Lower leg skin (tissue), 4 donors: ENCODE measurements around the gene TFDP1. TPM values are rescaled to one million over a fixed set of nuclear protein-coding genes. Genes with fewer than 3 reads are reported as not detected.

Experiments used
- DNase-seq, 2 donors: peaks; one replicate each; pipeline ENCODE4 v3.0.0-alpha.2; 2019; ENCODE audit warnings: low spot score in 2 of 2
- H3K4me3 ChIP-seq: fragments of 200-600 bp; sonication (generic); 2 replicates; pipeline ENCODE4 v1.5.1; 2017; ENCODE audit warnings: mild to moderate bottlenecking, low read depth; ENCODE audit not compliant: poor library complexity, severe bottlenecking
- CTCF ChIP-seq, 3 donors: fragments of 450-650 bp; IDR thresholded peaks; one replicate each; pipeline ENCODE4 v1.5.1; 2016; ENCODE audit warnings: antibody characterized with exemption in 3 of 3, mild to moderate bottlenecking in 3 of 3, moderate library complexity in 2 of 3
- POLR2A ChIP-seq, 2 donors: fragments of 450-650 bp; IDR thresholded peaks; one replicate each; pipeline ENCODE4 v1.6.1; 2016 to 2017; ENCODE audit warnings: antibody characterized with exemption in 2 of 2, mild to moderate bottlenecking in 1 of 2, moderate library complexity in 1 of 2
- WGBS, 2 donors: methylation state at CpG; one replicate each; pipeline ENCODE4 v1.1.5; 2018; 5-methylcytosine and 5-hydroxymethylcytosine counted together
- intact Hi-C: fragments of 100-400 bp; cut with DNase I; formaldehyde crosslinking; loops from one replicate; pipeline ENCODE4 v1.15.0; 2023; ENCODE audit warnings: low total_unique reads
- total RNA-seq, 4 donors: library from RNA; depleted of rRNA; stranded (reverse); fragments of >200 nt; gene quantifications; one replicate each; pipeline ENCODE4 v1.1.0, GENCODE V29; 2016

The TFDP1 gene
- total RNA-seq, 4 donors from 2014 or later, result 35.9 to 48.8 (median 41.9) TPM

GRCh38 chr13:113653264-113654174 lies 69.0 kb downstream of the TFDP1 start:
- peak in 1 of 2 donors; percentile 82 for DNase-seq

GRCh38 chr13:113654175-113654560 lies 69.6 kb downstream of the TFDP1 start:
- no peak for TF ChIP-seq POLR2A (IDR thresholded peaks at IDR 0.05)
- no peak for TF ChIP-seq CTCF (IDR thresholded peaks at IDR 0.05)
- WGBS, 2 donors, result 59 to 65% methylated on average over 9 of the region's 9 CpGs
- H3K4me3 ChIP-seq, result no peak overlapping the region
- intact Hi-C loops, result no loop called here
- DNase-seq, result peak in 1 of 2 donors; percentile 71

More at GRCh38 chr13:113653264-113654174, 69.0 kb downstream of the TFDP1 start:
- WGBS, 2 donors, result 60 to 62% methylated on average over 24 of the region's 24 CpGs
- intact Hi-C loops, result no loop called here
- H3K4me3 ChIP-seq, result no peak overlapping the region
- no peak for TF ChIP-seq CTCF (IDR thresholded peaks at IDR 0.05)
- TF ChIP-seq POLR2A (IDR thresholded peaks at IDR 0.05), result no peak

GRCh38 chr13:113654591-113655345 lies 70.2 kb downstream of the TFDP1 start:
- TF ChIP-seq POLR2A (IDR thresholded peaks at IDR 0.05) (no peak), CTCF (IDR thresholded peaks at IDR 0.05) (no peak)
- DNase-seq, result peak in 1 of 2 donors; percentile 82
- intact Hi-C loops, result no loop called here
- no peak overlapping the region for H3K4me3 ChIP-seq
- 89 to 93% methylated on average over 33 to 39 of the region's 39 CpGs for WGBS, 2 donors

- DNase-seq, result peak in 1 of 2 donors; percentile 71
- intact Hi-C loops, result no loop called here
- whole genome bisulfite sequencing, 2 donors, result 87 to 88% methylated on average over 15 of the region's 15 CpGs
- TF ChIP-seq CTCF (IDR thresholded peaks at IDR 0.05), result no peak
- no peak for TF ChIP-seq POLR2A (IDR thresholded peaks at IDR 0.05)
- no peak overlapping the region for H3K4me3 ChIP-seq
Measured at GRCh38 chr13:113655346-113656002, 70.9 kb downstream of the TFDP1 start.

GRCh38 chr13:113656003-113656588 lies 71.5 kb downstream of the TFDP1 start:
- no peak overlapping the region for H3K4me3 ChIP-seq
- TF ChIP-seq CTCF (IDR thresholded peaks at IDR 0.05) (no peak), POLR2A (IDR thresholded peaks at IDR 0.05) (no peak)
- peak in 1 of 2 donors; percentile 80 for DNase-seq
- WGBS, 2 donors, result 86 to 88% methylated on average over 22 to 23 of the region's 25 CpGs
- intact Hi-C loops, result no loop called here
